GM18909 (cell line): ENCODE data around the gene ANKRD55.
A peak's percentile ranks its signal among the peaks of the same experiment; 100 is the strongest.
"Not testable (repeated sequence)": the region's sequence is repeated elsewhere in the genome, so short reads cannot be mapped to it uniquely, and the experiment has no call there.

ENCODE experiments used
- ATAC-seq: cut with Tn5 transposase; IDR thresholded peaks from one replicate; pipeline ENCODE4 v1.9.1; 2021; ENCODE audit warnings: mild to moderate bottlenecking; ENCODE audit not compliant: unreplicated experiment, poor library complexity

Gene ANKRD55

GRCh38 chr5:56233230-56233629 lies at the start of gene ANKRD55:
ANKRD55 (minus strand) TSS chr5:56233330; CDS start chr5:56232913, 417 bp downstream.
- ATAC-seq: no peak

- no peak for ATAC-seq
Observed at GRCh38 chr5:56282216-56282615, 49.1 kb upstream of the ANKRD55 start.

DNA sequence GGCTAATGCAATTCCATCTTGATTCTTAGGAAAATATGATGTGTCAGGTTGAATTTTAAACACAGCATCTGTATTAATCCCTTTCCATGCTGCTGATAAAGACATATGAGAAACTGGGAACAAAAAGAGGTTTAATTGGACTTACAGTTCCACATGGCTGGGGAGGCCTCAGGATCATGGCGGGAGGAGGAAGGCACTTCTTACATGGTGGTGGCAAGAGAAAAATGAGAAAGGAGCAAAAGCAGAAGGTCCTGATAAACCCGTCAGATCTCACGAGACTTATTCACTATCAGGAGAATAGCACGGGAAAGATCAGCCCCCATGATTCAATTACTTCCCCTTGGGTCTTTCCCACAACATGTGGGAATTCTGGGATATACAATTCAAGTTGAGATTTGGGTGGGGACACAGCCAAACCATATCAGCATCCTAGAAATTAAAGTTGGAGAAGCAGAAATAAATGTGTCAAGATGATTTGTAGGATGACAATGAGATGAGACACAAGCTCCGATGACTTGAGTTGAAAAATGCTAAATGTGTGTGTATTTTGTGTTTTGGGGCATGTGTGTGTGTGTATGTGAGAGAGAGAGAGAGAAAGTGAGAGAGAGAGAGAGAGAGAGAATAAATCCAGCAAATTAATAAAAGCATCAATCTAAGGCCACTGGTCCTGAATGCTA lies 48.5 kb upstream of the ANKRD55 start:
- ATAC-seq: no peak

GRCh38 chr5:56279979-56280378 lies 46.8 kb upstream of the ANKRD55 start:
- no peak for ATAC-seq

GRCh38 chr5:56279291-56279690 lies 46.2 kb upstream of the ANKRD55 start:
- no peak for ATAC-seq

DNA sequence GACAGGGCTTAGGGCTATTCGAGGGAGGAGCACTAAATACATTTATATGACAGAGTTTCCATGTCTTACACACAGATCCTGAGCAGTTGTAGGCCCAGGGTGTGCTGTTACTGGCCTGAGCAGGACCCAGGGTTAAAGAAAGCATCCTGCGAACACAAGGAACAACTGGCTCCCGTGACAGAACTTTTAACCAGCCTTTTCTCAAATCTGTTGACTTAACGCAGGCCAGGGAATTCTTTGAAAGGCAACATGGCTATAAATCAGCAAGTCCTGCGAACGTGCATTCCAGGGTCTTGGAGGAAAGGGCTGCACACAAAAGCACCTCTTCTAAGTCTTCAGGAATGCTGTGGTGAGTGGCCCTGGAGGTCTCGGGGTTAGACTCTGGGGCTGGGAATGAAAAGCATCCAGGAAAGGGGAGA lies 45.2 kb upstream of the ANKRD55 start:
- ATAC-seq: no peak

DNA sequence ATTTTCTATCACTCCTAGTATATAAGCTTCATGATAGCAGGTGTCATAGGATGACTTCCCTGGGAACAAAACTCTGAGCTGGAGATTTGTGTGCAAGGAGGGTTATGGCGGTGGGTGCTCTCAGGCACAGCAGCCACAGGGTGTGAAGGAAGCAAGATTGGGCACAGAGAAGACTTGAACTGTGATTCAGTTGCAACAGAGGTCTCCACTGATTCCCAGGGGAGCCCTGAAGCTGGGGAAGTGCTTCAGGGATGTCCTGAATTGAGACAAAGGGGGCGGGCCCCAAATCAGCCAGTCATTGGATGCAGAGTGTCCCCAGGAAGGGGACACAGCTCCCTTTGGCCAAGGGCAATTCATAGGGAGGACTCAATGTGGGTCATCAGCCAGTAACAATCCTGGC lies 44.4 kb upstream of the ANKRD55 start:
- ATAC-seq: no peak

DNA sequence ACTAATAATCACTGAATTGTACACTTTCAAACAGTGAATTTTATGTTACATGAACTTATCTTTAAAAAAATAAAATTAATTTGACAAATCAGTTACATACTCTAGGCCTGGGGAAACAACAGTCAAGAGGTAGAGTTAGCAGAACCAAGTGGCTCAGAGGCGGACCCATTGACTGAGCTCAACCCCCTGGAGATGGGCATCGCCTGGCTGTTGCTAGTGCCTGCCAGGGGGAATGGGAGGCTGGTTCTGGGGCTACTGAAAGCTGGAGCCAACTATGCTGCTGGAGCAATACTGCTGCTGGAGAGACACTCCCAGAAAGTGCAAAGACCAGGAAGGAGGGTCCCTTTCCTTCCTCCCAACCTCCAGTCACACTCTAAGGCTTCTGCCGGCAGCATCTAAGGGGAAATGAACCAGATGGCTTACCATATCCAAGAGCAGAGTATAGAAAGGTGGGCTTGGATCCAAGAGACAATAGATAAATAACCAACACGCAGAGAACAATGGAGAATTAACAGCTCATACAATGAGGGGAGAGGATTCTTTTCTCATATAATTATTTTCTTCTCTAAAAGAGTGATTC lies 40.3 kb upstream of the ANKRD55 start:
- ATAC-seq: no peak

- ATAC-seq: no peak
Observed at GRCh38 chr5:56272765-56273164, 39.6 kb upstream of the ANKRD55 start.

DNA sequence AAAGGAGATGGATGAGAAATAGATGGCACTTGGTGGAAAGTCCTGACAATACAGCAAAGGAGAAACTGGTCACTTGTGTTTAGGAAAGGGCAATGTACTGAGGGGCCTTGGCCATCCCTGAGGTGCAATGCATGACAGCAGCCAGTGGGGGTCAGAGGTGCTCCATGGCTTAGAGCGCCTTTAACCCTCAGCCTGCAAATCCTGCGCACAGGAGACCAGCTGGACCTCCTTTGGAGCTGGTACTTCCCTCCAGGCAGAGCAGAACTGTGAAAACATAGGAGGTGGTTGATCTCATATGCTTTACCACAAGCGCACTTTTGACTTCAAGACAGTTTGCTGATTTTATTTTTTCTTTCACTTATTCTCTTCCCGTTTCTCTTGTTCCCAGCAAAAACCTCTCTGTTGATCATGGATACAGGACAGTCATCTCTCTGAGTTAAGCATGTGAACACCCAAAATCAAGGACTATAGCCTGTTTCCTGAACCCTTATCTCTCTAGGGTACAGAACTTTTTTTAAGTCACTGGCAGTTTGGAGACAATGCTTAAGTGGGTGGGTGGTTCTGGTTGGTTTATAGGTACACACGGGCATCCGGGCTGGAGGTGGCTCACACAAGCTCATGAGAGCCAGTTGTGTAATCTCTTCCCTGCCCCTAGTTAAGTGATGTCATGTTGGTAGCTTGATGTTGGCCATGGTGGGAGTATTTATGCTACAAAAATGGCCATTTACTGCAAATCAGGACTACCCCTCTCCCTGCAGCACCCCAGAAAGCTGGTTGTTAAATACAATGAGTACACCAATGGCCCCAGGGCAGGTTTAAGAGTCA lies 37.6 kb upstream of the ANKRD55 start:
- peak; percentile 93 for ATAC-seq

DNA sequence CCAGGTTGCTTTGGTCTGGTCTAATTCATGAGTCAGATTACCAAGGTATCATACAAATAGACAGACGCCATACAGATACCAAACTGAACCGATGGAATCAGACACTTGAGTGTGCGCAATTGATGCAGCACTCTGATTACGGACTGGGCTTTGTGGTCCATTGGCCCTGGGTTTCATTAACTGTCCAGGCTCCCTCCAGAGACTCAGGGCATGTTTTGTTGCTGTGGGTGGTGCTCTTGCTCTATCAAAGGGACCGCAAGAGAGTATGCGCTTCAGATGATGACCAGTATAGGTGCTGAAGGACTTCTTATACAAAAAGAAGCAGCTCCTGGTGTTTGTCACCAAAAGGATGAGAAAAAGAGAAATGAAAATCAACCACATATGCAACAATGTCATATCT lies 36.9 kb upstream of the ANKRD55 start:
- peak; percentile 20 for ATAC-seq

GRCh38 chr5:56269216-56269927 lies 36.2 kb upstream of the ANKRD55 start:
- ATAC-seq: no peak

DNA sequence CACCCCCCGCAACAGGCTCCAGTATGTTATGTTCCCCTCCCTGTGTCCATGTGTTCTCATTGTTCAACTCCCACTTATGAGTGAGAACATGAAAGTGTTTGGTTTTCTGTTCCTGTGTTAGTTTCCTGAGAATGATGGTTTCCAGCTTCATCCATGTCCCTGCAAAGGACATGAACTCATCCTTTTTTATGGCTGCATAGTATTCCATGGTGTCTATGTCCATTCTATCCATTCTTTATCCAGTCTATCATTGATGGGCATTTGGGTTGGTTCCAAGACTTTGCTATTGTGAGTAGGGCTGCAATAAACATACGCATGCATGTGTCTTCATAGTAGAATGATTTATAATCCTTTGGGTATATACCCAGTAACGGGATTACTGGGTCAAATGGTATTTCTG lies 35.6 kb upstream of the ANKRD55 start:
- ATAC-seq: not testable (repeated sequence)

DNA sequence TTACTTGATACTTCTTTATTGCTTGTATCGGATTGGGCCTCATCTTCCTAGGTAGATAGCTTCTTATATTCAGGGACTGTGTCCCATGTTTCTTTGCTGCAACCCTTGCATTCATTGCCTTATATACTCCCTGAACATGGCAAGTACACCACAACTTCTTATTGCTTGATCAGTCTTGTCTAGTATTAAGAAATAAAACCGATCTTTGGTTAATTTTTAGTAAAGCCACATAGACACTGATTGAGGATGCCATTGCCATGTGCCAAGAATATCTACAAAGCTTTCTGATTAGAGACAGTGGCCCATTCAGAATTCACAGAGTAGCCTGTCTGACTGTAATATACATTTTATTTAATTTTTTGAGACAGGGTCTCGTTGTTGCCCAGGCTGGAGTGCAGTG lies 34.7 kb upstream of the ANKRD55 start:
- no peak for ATAC-seq

DNA sequence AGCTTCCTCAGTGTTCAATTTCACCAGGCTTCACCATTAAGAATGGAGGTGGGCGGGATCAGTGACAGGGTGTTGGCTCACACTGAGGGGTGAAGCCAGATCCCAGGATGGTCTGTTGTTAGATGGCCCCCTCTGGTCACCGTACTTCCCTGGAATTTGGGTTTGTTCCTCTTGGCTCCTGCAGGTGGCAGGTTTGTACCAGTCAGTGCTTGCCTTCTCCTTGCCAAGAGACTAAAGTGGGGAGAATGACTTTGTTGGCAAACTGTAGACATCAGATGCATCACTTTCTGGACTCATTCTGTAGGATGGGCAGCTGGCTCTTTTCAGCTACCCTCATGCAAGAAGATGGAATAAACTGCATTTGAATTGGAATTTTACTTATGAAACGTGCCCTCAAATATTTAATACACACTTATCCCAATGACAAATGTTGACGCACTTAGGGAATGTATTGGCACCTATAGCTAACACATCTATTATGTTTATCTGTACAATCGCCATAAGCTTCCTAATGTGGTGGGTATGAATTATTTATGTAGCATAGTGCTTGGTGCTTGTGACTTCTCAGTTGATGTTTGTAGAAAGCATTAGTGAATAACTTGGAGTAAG lies 31.4 kb upstream of the ANKRD55 start:
- ATAC-seq: no peak

- ATAC-seq: no peak
Observed at GRCh38 chr5:56262279-56262678, 29.1 kb upstream of the ANKRD55 start.

GRCh38 chr5:56259002-56259511 lies 25.9 kb upstream of the ANKRD55 start:
- no peak for ATAC-seq

GRCh38 chr5:56257763-56258529 lies 24.8 kb upstream of the ANKRD55 start:
- ATAC-seq: not testable (repeated sequence)

DNA sequence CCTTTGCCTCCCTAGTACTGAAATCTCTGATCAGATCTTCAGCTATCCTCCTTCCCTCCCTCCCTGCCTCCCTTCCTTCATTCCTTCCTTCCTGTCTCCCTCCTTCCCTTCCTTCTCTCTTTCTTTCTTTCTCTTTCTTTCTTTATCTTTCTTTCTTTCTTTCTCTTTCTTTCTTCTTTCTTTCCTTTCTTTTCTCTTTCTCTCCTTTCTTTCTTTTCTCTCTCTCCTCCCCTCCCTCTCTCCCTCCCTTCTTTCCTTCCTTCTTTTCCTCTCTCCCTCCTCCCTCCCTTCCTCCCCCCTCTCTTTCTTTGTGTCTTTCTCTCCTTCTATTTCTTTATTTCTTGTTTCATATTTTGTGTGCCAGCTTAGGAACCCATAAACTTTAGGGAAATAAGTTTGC lies 23.9 kb upstream of the ANKRD55 start:
- no peak for ATAC-seq
